ENCODE measurements around the gene ADAM19.

The ADAM19 gene

DNA sequence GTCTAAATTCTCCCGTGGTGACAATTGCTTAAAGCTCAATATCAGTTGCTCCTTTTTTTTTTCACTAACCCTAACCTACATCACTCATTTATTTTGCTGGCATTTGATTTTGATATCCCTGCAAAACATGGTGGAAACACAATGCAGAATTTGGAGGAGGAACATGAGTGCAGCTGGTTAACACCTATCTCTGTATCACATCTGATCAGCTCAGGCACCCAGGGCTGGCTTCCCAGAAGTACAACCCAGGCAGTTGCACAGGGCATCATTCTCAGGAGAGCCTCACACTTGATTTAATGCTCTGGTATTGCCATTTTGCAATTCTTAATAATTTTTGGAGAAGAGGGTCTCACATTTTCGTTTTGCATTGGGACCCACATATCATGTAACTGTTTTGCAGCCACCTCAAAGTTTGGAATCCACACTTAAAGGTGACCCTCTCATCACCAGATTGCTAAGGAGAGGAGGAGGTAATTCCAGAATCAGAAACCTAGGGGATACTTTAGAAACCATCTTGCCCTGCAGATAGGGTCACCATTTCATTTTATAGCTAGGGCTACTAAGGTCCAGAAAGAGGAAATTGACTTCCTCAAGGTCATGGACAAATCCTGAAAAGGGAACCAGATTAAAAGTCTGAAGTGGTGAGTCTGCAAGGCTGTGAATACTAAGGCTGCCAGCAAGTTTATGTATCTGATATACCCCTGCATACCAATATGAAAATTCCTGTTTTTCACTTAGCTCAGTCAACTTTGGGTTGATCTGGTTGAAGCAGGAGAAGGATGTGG is 19.3 kb upstream of the ADAM19 start:
- no peak for DNase-seq (ENCODE audit: low spot score)

DNA sequence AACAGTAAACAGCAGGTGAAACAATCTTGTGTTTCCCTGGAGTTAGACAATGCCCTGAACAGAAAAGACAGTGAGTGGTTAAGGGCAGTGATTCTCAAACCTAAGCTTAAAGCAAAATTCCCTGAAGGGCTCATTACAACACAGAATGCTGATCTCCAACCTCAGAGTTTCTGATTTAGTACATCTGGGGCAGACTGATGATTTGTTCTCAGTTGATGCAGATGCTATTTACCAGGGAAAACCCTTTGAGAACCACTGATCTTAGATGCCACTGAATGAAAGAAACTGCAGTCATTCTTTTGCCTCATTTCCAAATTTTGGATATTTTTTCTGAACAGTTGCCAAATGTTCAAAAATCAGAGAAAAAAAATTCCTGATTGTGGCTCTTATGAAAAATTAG is 18.7 kb upstream of the ADAM19 start:
- no peak for DNase-seq (ENCODE audit: low spot score)

DNA sequence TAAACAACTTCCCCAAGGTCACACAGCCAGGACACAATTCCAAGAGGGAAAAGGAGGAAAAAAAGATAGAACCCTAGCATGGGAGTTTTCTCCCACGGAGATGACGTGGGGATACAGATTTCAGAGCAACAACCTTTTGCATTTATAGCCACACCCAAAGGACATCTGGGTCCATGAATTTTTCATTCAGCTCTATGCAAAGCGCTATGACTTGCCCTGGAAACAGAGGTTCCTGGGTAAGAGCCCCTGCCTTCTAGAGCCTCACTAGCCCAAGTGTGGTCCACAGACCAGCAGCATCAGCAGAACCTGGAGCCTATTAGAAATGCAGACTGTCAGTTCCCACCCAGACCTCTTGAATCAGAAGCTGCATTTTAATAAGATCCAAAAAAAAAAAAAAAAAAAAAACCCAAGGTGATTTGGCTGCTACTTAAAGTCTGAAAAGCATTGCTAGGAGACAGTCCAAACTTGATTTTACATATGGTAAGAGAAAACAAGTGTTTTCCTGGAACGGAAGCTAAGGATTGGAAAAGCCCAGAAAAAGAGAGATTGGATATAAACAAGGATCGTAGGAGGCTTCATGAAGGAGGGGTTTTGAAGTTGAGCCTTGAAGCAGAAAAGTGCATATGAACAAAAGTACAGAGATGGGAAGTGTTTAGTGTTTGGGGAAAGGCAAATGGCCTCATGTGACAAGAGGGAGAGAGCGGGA is 17.6 kb upstream of the ADAM19 start:
- no peak for DNase-seq (ENCODE audit: low spot score)

DNA sequence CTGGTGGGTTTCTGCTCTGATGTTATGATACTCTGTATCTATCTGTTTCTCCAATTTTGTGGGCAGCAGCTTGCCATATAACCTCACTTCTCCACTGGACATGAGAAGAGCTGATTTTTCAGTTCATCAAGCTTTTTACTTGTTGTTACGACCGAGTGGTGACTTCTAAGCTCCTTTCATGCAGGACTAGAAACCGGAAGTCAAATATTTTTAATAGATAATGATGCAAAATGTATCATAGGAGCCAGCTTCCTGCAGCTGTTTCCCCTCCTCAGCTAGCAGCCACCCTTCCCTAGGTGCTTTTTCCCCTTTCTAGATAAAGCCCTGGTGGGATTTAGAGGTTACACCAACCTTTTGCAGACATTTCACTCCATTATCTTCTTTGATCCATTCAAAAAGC is 17.0 kb upstream of the ADAM19 start:
- no peak for DNase-seq (ENCODE audit: low spot score)

DNA sequence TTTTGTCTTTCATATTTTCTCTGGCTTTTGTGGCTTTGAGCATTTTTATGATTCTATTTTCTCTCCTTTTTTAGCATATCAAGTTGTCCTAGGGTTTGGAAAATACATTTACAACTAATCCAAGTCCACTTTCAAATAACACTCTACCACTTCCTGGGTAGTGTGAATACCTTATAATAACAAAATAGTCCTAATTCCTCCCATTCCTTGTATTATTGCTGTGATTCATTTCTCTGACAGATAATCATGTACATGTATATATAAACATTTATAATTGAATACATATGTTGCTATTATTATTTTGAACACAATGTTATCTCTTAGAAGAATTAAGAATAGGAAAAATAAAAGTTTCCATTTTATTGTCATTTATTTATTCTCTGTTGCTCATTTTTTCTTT is 14.9 kb upstream of the ADAM19 start:
- no peak for DNase-seq (ENCODE audit: low spot score)

DNA sequence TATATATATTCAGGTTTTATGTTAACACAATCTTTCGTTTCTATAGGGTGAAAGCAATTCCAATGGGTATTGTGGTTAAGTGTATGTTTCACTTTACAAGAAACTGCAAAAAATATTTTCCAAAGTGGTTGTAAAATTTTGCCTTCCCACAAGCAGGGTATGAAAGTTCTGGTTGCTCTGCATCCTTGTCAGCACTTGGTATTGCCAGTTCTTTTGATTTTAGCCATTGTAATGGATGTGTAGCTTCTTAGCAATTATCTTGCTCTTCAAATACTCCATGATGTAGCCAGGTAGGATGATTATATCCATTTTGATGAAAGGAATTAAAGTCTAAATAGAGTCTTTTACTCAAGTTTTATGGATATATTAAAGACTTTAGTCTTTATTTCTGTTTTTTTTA is 9.1 kb upstream of the ADAM19 start:
- no peak for DNase-seq (ENCODE audit: low spot score)

DNA sequence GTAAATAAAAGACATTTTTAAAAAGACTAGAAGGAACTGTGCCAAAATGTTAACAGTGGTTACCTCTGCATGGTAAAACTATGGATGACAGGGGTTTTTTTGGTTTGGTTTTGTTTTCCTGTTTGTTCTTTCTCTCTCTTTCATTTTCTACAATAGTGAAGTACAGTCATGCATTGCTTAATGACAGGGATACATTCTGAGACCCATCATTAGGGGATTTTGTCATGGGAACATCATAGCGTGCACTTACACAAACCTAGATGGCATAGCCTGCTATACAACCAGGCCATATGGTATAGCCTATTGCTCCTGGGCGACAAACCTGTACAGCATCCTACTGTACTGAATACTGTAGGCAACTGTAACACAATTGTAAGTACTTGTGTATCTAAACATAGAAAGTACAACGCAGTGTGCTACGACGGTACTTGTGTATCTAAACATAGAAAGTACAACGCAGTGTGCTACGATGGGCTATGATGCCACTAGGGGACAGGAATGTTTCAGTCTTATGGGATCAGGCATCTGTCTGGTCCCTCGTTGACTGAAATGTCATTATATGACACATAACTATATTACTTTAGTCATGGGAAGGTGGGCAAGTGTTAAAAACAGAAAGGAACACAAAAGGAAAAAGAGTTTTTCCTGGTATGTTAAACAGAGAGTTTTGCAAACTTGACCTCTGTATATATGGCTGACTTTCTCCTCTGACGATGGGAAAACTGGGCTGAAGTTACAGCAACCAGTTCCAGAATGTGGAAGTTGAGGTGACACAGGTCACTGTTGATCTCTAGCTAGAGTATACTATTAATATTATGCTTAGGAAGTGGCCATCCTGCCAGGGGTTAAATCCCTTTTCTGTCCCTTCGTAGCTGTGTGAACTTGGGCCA is 7.4 kb upstream of the ADAM19 start:
- no peak for DNase-seq (ENCODE audit: low spot score)

DNA sequence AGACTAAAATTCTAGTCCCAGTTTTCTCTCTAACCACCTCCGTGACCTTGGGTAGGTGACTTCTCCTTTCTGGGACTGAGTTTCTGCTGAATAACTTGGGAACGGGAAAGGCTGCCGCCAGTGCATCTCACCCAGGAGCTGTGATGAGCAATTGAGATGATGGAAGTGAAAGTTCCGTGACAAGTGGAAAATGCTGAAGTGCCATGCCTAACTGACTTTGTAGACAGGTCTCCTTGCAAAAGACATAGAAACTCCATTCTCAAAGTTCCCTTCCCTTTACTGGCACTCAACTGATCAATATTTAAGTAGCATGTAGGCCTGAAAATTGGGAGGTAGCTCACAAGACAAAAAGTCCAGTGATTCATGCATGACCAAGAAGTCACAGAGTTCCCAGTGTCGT is 6.3 kb upstream of the ADAM19 start:
- DNase-seq (ENCODE audit: low spot score) = no peak

DNA sequence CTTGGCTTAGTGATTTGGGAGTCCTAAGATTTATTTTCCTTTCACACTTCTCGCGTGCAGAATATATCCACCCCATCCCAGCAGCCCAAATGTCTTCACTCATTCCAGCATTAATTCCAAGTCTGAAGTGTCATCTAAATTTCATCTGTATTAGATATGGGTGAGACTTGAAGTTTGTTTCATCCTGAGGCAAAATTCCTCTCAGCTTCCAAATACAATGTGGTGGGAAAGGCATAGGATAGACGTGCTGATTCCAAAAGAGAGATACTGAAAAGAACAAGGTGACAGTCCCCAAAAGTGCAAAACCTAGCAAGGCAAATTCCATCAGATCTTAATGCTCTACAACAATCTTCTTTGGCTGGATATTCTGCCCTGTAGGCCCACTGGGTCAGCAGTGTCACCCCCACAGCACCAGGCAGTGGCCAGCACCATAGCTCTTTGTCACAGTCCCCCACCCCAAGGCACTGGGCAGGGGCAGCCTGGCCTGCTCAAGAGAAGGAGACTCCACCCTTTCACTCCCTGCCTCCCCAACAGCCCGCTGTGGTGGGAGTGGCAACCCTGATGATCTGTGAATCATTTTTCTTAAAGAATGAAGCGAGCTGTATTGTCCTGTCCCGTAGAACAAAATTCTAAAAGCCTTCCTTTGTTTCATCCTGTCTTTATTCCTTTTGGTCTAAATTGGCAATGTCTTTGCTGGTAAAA is 2.7 kb upstream of the ADAM19 start:
- DNase-seq (ENCODE audit: low spot score) = no peak

DNA sequence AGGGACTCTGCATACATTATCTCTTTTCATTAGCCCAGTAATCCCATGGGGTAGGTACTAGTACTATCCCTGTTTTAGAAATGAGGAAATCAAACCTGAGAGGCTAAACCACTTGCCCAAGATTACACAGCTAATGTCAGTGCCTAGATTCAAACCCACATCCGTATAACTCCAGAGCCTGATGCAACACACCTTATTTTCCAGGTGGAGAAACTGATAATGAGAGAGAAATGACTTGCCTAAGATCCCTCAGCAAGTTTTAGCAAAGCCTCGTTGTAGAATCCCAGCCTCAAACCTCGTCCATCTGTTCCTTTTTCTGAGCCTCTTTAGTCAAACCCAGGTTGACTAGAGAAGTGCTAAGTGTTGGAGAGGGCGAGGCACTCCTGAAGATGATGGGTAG is 1.1 kb upstream of the ADAM19 start:
- no peak for DNase-seq (ENCODE audit: low spot score)

DNA sequence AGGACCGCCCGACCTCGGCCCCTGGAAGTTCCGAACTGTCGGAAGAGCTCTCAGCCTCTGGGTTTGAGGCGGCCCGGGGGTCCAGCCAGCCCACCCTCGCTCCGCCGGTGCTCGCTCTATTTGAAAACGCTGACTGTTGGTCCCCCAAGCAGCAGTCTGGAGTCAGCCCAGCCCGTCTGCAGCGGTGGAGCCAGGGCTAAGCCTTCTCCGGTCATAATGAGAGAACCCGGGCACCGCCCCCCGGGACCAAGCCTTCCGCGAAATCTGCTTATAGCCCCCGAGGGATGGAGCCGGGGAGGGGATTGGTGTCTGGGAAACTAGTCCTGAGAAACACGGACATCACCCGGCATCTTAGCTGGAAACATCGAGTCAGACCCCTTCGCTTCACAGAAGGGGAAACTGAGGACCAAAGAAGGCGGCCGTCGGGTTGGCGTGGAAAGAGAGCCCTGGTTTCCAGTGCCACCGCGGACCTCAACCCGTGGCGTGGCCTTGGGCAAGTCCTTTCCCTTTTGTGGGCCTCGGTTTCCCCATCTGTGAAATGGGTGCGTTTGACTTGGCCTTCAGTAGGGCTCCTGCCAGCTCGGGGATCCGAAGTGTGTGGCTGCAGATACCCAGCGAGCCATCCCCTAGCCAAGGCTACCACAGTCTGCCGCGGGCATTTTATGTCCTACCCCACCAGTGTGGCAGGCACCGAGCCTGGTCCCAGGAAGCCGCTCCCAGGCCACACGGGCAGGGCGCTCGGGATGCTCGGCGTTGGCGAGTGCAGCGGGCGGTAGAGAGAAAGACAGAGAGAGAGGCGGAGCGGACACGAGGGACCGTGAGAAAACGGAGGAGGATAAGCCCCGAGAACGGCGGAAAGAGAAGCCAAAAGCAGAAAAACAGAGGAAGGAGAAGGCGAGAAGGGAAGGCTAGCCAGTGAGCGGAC is 857 bp downstream of the ADAM19 start:
- DNase-seq (ENCODE audit: low spot score) = no peak

DNA sequence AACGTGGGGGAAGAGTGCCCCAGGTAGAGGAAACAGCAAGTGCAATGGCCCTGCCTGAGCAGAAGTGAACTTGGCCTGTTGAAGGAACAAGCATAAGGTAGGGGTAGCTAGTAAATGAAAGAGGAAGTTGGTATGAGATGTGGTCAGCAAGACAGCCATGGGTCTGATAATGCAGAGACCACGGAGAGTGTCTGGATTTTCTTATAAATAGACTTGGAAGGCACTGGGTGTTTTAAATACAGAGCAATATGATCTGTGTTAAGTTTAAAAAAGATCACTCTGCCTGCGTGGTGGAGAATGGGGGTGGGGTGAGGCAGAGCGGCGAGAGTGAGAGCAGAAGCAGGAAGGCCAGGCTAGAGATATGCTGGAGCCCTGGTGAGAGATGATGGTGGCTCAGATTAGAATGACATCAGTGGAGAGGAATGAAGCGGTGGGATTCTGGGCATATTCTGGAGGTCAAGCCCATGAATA is 4.2 kb downstream of the ADAM19 start:
- no peak for DNase-seq (ENCODE audit: low spot score)

DNA sequence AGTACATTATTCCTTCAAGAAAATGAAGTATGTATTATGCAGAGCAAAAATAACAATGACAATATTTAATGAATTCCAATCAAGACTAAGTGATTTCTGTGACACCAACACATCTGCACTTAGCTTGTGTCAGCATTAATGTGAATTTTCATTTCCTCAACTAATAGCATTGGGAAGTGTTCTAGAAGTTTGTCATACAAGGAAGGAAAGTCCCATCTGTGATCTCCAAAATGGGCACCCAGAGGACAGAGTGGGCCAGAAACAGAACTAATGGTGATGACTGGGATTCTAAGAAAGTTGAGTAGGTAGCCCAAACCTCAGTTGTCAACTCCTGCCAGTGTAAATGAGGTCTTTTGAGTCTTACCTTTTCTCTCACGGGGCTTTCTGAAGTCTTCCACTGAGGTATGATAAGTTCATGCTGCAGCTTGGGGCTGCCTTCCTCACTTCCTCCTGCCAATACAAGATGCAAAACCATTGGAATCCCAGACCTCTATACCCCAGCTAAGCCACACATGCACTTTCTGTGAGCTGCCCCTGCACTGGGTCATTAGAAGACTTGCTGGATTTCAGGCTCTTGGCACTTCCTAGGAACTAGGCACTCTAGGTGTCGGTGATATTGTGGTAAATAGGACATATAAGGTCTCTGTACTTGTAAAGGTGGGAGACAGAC is 4.9 kb downstream of the ADAM19 start:
- no peak for DNase-seq (ENCODE audit: low spot score)

DNA sequence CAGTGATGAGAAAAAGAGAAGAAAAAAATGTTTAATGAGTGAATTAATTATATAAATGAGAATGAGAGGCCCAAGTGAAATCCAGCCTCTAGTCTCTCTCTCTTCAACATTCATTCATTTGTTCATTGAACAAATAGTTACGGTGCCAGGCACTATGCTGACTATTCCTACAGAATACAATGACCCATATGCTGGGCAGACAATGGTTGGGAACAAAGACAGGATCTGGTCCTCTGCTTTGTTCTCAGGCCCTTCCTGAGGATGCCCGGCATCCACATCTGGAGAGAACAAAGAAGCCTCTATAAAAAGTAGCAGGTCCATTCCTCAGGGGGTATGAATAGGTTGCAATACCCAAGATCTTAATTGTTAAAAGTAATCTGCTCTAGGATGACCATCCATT is 6.9 kb downstream of the ADAM19 start:
- no peak for DNase-seq (ENCODE audit: low spot score)

DNA sequence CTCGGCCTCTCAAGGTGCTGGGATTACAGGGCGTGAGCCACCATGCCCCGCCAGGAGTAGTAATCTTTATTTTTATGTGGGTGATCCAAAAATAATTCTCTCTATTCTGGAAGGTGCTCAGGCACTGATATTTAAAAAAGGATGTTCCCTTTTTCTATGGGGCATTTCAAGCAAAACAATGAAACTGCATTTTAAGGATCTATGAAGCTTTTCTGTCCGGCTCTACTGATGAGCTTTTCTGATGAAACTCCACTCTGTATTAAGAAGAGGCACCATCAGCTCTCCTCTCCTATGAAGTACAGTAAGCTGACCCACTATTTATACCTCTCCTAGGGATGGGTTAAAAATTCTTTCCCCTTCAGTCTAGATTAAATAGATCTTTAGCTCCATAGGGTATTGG is 7.4 kb downstream of the ADAM19 start:
- DNase-seq (ENCODE audit: low spot score) = no peak

DNA sequence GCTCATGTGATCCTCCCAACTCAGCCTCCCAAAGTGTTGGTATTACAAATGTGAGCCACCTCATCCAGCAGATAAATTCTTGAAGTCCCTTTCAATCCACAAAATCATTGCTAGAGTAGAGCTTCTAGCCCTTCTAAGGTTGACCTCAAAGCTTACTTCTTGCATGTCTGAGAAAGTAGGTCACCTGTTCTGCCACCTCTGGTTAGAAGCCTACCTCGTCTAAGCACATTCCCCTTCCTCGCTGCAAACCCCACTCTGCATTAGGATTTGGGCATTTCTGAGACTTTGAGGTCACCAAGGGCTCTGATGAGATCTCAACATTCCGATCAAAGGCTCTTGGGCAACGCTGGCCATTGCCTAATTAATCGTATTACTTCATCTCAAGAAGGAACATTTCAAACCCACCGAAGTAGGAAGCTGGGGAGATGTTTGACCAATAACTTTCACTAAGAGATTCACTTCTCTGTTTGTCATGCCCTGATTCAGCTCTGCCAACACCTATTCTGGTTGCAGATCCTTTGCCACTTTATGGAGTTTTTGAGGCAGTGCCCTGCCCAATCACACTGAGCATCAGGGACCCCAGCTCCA is 8.6 kb downstream of the ADAM19 start:
- no peak for DNase-seq (ENCODE audit: low spot score)

DNA sequence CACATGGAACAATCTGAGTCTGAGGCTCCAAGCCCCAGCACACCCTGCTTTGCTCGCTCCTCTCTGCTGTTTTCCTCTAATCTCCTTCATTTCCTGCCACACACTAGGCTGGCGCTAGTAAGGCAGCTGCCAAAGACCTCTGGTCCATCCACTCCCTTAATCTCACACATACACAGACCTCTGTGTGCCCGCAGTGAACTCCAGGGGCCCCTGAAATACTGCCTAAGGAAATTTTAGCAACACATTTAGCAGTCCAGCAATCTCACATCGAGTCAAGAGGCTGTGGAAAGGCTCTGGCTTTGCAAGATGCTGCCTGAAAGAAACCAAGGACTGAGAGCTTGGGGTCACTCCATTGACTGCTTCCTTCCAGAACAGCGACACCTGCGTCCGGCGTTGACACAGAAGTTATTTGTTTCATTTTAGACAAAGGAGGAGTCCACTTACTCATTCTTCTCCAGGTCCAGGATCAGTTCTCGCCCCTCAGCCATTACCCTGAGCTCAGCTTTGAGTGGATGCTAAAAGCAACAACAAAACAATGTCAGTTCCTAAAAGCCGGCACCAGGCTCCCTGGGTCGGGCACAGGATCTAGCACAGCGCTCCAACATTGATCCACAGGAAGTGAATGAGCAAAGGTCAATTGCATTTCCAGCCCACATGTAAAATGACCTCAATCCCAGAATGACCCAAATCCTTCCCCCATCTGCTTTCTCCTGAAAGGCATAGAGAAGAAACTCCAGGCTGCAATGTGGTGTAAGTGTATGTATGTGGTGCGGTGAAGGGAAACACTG is 11.5 kb downstream of the ADAM19 start:
- DNase-seq (ENCODE audit: low spot score) = no peak

DNA sequence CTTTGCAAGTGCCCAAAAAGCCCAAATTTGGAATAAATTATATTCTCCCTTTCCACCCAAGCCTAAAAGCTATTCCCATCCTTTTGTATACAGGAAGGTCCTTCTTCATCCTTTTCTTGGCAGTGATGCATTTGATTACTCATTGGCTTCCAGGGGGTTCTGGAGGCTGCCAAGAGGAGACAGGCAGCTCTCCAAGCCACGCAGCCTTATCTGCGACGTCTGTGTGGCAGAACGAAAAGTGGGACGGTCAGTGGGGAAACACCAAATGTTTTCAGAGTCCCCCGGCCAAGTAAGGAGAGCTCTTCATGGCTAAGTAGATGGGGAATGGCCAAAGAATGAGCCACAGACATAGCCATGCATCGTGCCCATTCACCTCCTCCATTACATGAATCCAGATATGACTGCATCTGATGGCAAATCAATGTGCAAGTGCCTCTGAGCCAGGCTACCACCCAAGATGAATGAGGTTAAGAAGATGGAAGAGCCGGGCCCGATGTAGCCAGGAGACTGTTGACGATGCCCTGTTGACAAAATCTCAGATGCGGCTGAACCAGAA is 12.1 kb downstream of the ADAM19 start:
- no peak for DNase-seq (ENCODE audit: low spot score)

DNA sequence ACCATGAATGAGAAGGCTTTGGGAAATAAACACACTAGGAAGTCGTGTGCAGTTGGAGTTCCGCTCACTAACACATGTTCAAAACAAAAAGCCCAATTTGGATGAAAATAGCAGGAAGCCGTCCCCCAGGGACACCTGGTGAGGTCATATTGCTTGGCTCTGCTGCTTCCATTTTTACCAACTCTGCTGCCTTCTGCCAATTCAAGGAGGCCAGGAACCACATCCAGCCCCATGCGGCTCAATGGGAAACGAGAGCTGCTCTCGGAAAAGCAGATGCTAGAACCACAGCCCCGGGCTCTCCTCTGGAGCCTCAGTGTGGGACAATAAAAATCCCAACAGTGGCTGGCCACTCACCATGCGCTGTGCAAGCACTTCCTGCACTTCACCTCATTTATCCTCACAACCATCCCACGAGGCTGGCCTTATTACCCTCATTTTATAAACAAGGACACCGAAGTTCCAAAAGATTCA is 13.4 kb downstream of the ADAM19 start:
- DNase-seq (ENCODE audit: low spot score) = peak; percentile 76

All from left forelimb (tissue), 1 donor.